T-cell (primary cell): Measurements from ENCODE around the gene ATP5MG. TPM values are rescaled to one million over a fixed set of nuclear protein-coding genes. Genes with fewer than 3 reads are reported as not detected.
A peak's percentile ranks its signal among the peaks of the same experiment; 100 is the strongest.

ENCODE experiments used
- ATAC-seq, 4 experiments: fragments of 200-7000 bp in 3 of 4; fragments of 150-1000 bp in 1 of 4; cut with Tn5 transposase; replicated peaks in 1 of 4; 1 replicate in 3 of 4; 2 replicates in 1 of 4; pipeline ENCODE4 v1.10.0; 2021; ENCODE audit warnings: moderate library complexity in 3 of 4, mild to moderate bottlenecking in 2 of 4, moderate number of reproducible peaks in 1 of 4
- CTCF ChIA-PET, 2 donors: fragments of 300-600 bp; sonication (Branson Sonifier 250); formaldehyde crosslinking; loops; one replicate each; lab custom pipeline; 2022; ENCODE audit warnings: antibody characterized with exemption in 2 of 2; lab: Charles Lee
- POLR2A ChIA-PET, 2 donors: fragments of 300-600 bp; sonication (Branson Sonifier 250); formaldehyde crosslinking; loops; one replicate each; lab custom pipeline; 2022; ENCODE audit warnings: antibody characterized with exemption in 2 of 2; lab: Charles Lee
- DNase-seq, 35 experiments: peaks; one replicate each; pipeline versions ENCODE4 v3.0.0 to v3.0.0-alpha.2; 2013 to 2023
- H3K27ac ChIP-seq: one replicate; pipeline ENCODE4 v1.5.1; 2013; ENCODE audit warnings: low read length
- H3K27me3 ChIP-seq, 2 experiments: replicated peaks in 1 of 2; 1 replicate in 1 of 2; 2 replicates in 1 of 2; pipeline versions ENCODE4 v1.6.1 to v1.7.0; 2013; ENCODE audit warnings: low read length in 1 of 2, mixed read lengths in 1 of 2; ENCODE audit not compliant: control insufficient read depth in 2 of 2, insufficient read depth in 2 of 2; ENCODE audit errors: extremely low read depth in 1 of 2
- H3K36me3 ChIP-seq, 2 donors: 1 replicate in 1 of 2; 2 replicates in 1 of 2; pipeline versions ENCODE4 v1.6.1 to v1.7.0; 2013; ENCODE audit warnings: low read length in 1 of 2; ENCODE audit not compliant: control insufficient read depth in 2 of 2, insufficient read depth in 1 of 2; ENCODE audit errors: extremely low read depth in 1 of 2
- H3K4me1 ChIP-seq, 2 experiments: 1 replicate in 1 of 2; 2 replicates in 1 of 2; pipeline versions ENCODE4 v1.6.1 to v1.7.0; 2013; ENCODE audit warnings: low read length in 2 of 2, mixed read lengths in 1 of 2; ENCODE audit not compliant: insufficient read depth in 2 of 2, control insufficient read depth in 1 of 2; ENCODE audit errors: extremely low read depth in 1 of 2
- H3K4me3 ChIP-seq, 2 donors: 1 replicate in 1 of 2; 2 replicates in 1 of 2; pipeline versions ENCODE4 v1.5.1 to v1.7.0; 2013; ENCODE audit warnings: mild to moderate bottlenecking in 2 of 2, low read length in 1 of 2, moderate library complexity in 1 of 2; ENCODE audit not compliant: control insufficient read depth in 1 of 2; ENCODE audit errors: extremely low read depth in 1 of 2
- H3K9me3 ChIP-seq: 2 replicates; pipeline ENCODE4 v1.7.0; 2013
- H3K27ac Mint-ChIP-seq, 2 donors: one replicate each; pipeline ENCODE4 v1.8.0; 2020 to 2021; ENCODE audit warnings: mild to moderate bottlenecking in 2 of 2, mixed read lengths in 2 of 2
- H3K27me3 Mint-ChIP-seq, 2 donors: one replicate each; pipeline ENCODE4 v1.8.0; 2021 to 2022; ENCODE audit warnings: mixed read lengths in 2 of 2
- H3K36me3 Mint-ChIP-seq: one replicate; pipeline ENCODE4 v1.8.0; 2021; ENCODE audit warnings: mixed read lengths
- H3K4me1 Mint-ChIP-seq, 3 donors: one replicate each; pipeline ENCODE4 v1.8.0; 2020 to 2022; ENCODE audit warnings: mixed read lengths in 3 of 3, mild to moderate bottlenecking in 1 of 3
- H3K4me3 Mint-ChIP-seq, 3 donors: one replicate each; pipeline ENCODE4 v1.8.0; 2020 to 2022; ENCODE audit warnings: mild to moderate bottlenecking in 3 of 3, mixed read lengths in 3 of 3, moderate library complexity in 3 of 3
- H3K9me3 Mint-ChIP-seq, 3 donors: one replicate each; pipeline ENCODE4 v1.8.0; 2020 to 2022; ENCODE audit warnings: mixed read lengths in 3 of 3
- WGBS: methylation state at CpG from one replicate; pipeline ENCODE4 v1.1.5; 2013; ENCODE audit warnings: missing lambda C conversion rate; ENCODE audit not compliant: insufficient coverage; 5-methylcytosine and 5-hydroxymethylcytosine counted together
- total RNA-seq, 35 experiments: library from RNA in 6 of 35; stranded (reverse) in 6 of 35; fragments of 120-200 nt in 1 of 35; gene quantifications; one replicate each; pipeline versions ENCODE4 v1.2.1 to v1.2.4 and lab custom pipeline; 2013 to 2026

The ATP5MG gene
- total RNA-seq, 5 donors from 2014 or later (not counting 1 experiment from before 2014, with no cell fraction given): 140 to 188 (median 172) TPM

DNA sequence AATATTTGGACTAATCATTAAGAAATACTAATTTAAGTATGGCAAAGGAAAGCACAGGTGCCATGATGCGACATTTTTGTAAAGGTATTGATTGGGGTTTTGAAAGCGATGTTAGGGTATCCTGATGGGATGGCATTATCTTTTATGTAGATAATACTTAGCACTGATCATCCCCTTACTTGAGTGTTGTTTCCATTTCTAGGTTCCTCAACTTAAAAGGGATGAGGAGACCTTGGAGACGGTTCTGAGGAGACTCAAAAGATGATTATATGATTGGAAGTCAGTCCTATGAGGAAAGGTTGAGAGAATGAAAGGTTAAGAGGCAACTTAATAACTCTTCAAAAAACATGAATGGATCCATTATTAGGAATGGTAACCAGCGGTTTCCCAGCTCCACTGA, 46.0 kb downstream of the ATP5MG start:
- ChIA-PET POLR2A (interaction anchor here in 1 of 2 donors (0.6 to 0.7 kb wide), 2 partner anchors 24 to 382 kb away, joined by 3 to 4 read pairs; no protein-coding TSS in a partner anchor), CTCF (no interaction called here)
- DNase-seq: no peak
- H3K4me3 ChIP-seq: no peak overlapping the region
- H3K4me3 Mint-ChIP-seq: no peak overlapping the region
- ATAC-seq: no peak
- H3K36me3 Mint-ChIP-seq: peaks cover 18% of the 10 kb centered on the region
- H3K36me3 ChIP-seq: peaks cover 0 to 9% of the 10 kb centered on the region in 2 donors
- no peaks in the 10 kb centered on the region for H3K27me3 Mint-ChIP-seq
- H3K9me3 ChIP-seq: no peaks in the 10 kb centered on the region
- H3K27ac Mint-ChIP-seq: no peak overlapping the region
- no peak overlapping the region for H3K27ac ChIP-seq
- peaks cover 76 to 82% (median 80%) of the 10 kb centered on the region in 3 donors for H3K4me1 Mint-ChIP-seq
- peaks cover 14% of the 10 kb centered on the region in 2 experiments for H3K4me1 ChIP-seq
- H3K9me3 Mint-ChIP-seq: no peaks in the 10 kb centered on the region
- H3K27me3 ChIP-seq: no peaks in the 10 kb centered on the region
- no CpG with 5 or more reads among the region's 4 CpGs for WGBS

GRCh38 chr11:118448294-118448693, 46.9 kb downstream of the ATP5MG start:
- peaks cover 10 to 11% of the 10 kb centered on the region in 2 experiments for H3K4me1 ChIP-seq
- Mint-ChIP-seq H3K9me3 (no peaks in the 10 kb centered on the region), H3K36me3 (peaks cover 23% of the 10 kb centered on the region), H3K4me3 (no peak overlapping the region), H3K4me1 (peaks cover 74 to 80% (median 77%) of the 10 kb centered on the region in 3 donors), H3K27me3 (no peaks in the 10 kb centered on the region), H3K27ac (peak overlapping the region in 1 of 2 donors; percentile 22)
- H3K9me3 ChIP-seq: no peaks in the 10 kb centered on the region
- ATAC-seq (no peak), DNase-seq (no peak)
- no peak overlapping the region for H3K4me3 ChIP-seq
- no peaks in the 10 kb centered on the region for H3K27me3 ChIP-seq
- no peak overlapping the region for H3K27ac ChIP-seq
- CTCF ChIA-PET: interaction anchor here in 1 of 2 donors (0.9 kb wide), 1 partner anchor 10 kb away, joined by 4 read pairs; no protein-coding TSS in a partner anchor
- POLR2A ChIA-PET: interaction anchor here in 1 of 2 donors (0.5 to 0.6 kb wide), 2 partner anchors 257 to 381 kb away, joined by 3 to 4 read pairs; no protein-coding TSS in a partner anchor
- H3K36me3 ChIP-seq: peaks cover 0 to 9% of the 10 kb centered on the region in 2 donors

GRCh38 chr11:118449316-118449918, 48.0 kb downstream of the ATP5MG start:
- Mint-ChIP-seq H3K36me3 (peaks cover 31% of the 10 kb centered on the region), H3K27me3 (no peaks in the 10 kb centered on the region), H3K27ac (peak overlapping the region in 1 of 2 donors; percentile 14), H3K9me3 (no peaks in the 10 kb centered on the region), H3K4me1 (peaks cover 74 to 80% (median 77%) of the 10 kb centered on the region in 3 donors), H3K4me3 (no peak overlapping the region)
- DNase-seq (no peak), ATAC-seq (no peak)
- POLR2A ChIA-PET: interaction anchor here in 1 of 2 donors (0.6 to 1.0 kb wide), 2 partner anchors 8 to 10 kb away, joined by 5 to 6 read pairs; no protein-coding TSS in a partner anchor
- CTCF ChIA-PET: no interaction called here
- WGBS: 86% methylated on average over 1 of the region's 4 CpGs
- Histone ChIP-seq H3K36me3 (peaks cover 0 to 9% of the 10 kb centered on the region in 2 donors), H3K27ac (no peak overlapping the region), H3K9me3 (no peaks in the 10 kb centered on the region), H3K4me3 (no peak overlapping the region), H3K27me3 (no peaks in the 10 kb centered on the region), H3K4me1 (peaks cover 4 to 10% of the 10 kb centered on the region in 2 experiments)

- no peak for DNase-seq
- Mint-ChIP-seq H3K4me3 (no peak overlapping the region), H3K36me3 (peaks cover 28% of the 10 kb centered on the region), H3K27ac (peak overlapping the region; percentile 29 to 57), H3K9me3 (no peaks in the 10 kb centered on the region), H3K4me1 (peaks cover 72 to 77% (median 75%) of the 10 kb centered on the region in 3 donors), H3K27me3 (no peaks in the 10 kb centered on the region)
- peaks cover 4 to 6% of the 10 kb centered on the region in 2 experiments for H3K4me1 ChIP-seq
- H3K9me3 ChIP-seq: no peaks in the 10 kb centered on the region
- no peak overlapping the region for H3K4me3 ChIP-seq
- POLR2A ChIA-PET: no interaction called here
- H3K36me3 ChIP-seq: peaks cover 0 to 9% of the 10 kb centered on the region in 2 donors
- no CpG with 5 or more reads among the region's 1 CpG for WGBS
- CTCF ChIA-PET: interaction anchor here in 1 of 2 donors (0.7 kb wide), 2 partner anchors 91 to 495 kb away, joined by 3 read pairs; partner anchors contain the start of gene UBE4A
- no peaks in the 10 kb centered on the region for H3K27me3 ChIP-seq
- no peak overlapping the region for H3K27ac ChIP-seq
- no peak for ATAC-seq
These were observed 49.0 kb downstream of the ATP5MG start for GRCh38 chr11:118450451-118450850.

Other genes starting within 250 kb of the ATP5MG start
- gene SCN4B, start 248.8 kb upstream of the ATP5MG start, total RNA-seq: under 1 TPM in 2 of 5 donors, not detected in 3; 0.09 to 0.20 TPM
- gene SCN2B, start 225.0 kb upstream of the ATP5MG start, total RNA-seq: under 1 TPM in 1 of 5 donors, not detected in 4; 0.06 TPM
- gene JAML, start 176.6 kb upstream of the ATP5MG start, total RNA-seq: 100 to 1,000 TPM in 2 of 5 donors, 10 to 100 TPM in 3; 60.8 to 165 (median 95.8) TPM
- 10 to 100 TPM in 4 of 5 donors, 1 to 10 TPM in 1; 9.8 to 25.2 (median 16.5) TPM for gene MPZL3, start 149.2 kb upstream of the ATP5MG start, total RNA-seq
- gene MPZL2, start 137.3 kb upstream of the ATP5MG start, total RNA-seq: 1 to 10 TPM in 4 of 5 donors, under 1 TPM in 1; 0.85 to 5.6 (median 2.0) TPM
- gene CD3E, start 96.9 kb upstream of the ATP5MG start, total RNA-seq: 100 to 1,000 TPM; 555 to 659 (median 596) TPM
- 100 to 1,000 TPM; 290 to 409 (median 361) TPM for gene CD3D, start 58.9 kb upstream of the ATP5MG start, total RNA-seq
- gene CD3G, start 57.3 kb upstream of the ATP5MG start, total RNA-seq: 100 to 1,000 TPM; 170 to 215 (median 189) TPM
- gene UBE4A, start 42.0 kb upstream of the ATP5MG start, total RNA-seq: 10 to 100 TPM; 40.7 to 44.9 (median 41.8) TPM
- 100 to 1,000 TPM; 130 to 183 (median 153) TPM for gene KMT2A, start 34.9 kb downstream of the ATP5MG start, total RNA-seq
- 1 to 10 TPM in 4 of 5 donors, under 1 TPM in 1; 0.53 to 1.7 (median 1.2) TPM for gene TTC36, start 125.9 kb downstream of the ATP5MG start, total RNA-seq
- 10 to 100 TPM; 19.9 to 31.7 (median 25.3) TPM for gene TMEM25, start 129.6 kb downstream of the ATP5MG start, total RNA-seq
- 10 to 100 TPM in 3 of 5 donors, 1 to 10 TPM in 2; 7.0 to 12.4 (median 11.3) TPM for gene IFT46, start 164.3 kb downstream of the ATP5MG start, total RNA-seq
- 100 to 1,000 TPM in 3 of 5 donors, 10 to 100 TPM in 2; 80.6 to 117 (median 111) TPM for gene ARCN1, start 170.8 kb downstream of the ATP5MG start, total RNA-seq
- gene PHLDB1, start 206.0 kb downstream of the ATP5MG start, total RNA-seq: 1 to 10 TPM; 1.8 to 7.8 (median 4.0) TPM